NK-92 (cell line): Measurements from ENCODE around the gene TADA2B.
A peak's percentile ranks its signal among the peaks of the same experiment; 100 is the strongest.

Source experiments
- DNase-seq: peaks from one replicate; lab custom pipeline; 2025; ENCODE audit not compliant: unreplicated experiment; lab: John Stamatoyannopoulos, UW

The TADA2B gene

GRCh38 chr4:7055990-7056325 lies 12.8 kb downstream of the TADA2B start:
- no peak for DNase-seq

DNA sequence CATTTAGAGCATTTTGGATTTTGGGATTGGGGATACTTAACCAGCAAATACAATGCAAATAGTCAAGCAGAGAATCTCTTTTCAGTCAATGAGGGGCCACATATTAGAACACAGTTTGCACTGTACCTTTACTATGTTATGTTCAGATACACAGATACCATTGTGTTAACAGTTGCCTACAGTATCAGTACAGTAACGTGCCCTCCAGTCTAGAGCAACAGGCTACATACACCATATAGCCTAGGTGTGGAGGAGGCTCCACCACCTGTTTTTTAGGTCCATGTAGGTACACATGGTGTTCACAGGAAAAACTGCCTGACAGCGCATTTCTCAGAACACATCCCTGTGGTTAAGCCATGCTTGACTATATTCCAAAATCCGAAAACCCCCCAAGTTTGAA lies 15.6 kb downstream of the TADA2B start:
- DNase-seq: no peak

DNA sequence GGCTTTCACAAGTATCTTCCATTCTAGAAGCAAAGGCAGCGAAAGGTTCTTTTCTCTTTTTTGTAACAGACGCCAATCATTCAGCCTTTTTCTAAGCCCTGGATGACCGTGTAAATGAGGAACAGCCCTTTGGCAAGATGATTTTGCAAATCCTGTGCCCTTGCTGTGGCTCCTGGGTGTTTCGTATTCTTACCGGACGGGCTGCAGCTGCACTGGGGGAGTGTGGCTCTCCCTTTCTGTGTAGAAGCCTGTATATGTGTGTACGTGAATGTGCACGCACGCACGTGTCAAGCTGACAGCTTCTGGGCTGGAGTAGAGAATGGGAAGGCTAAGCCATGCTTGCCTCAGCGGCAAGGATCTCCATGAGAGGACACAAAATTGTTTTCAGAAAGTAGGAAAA lies 16.5 kb downstream of the TADA2B start:
- DNase-seq: no peak

- DNase-seq: no peak
These were observed 17.4 kb downstream of the TADA2B start for GRCh38 chr4:7060346-7061150.

GRCh38 chr4:7061815-7062214 lies 18.6 kb downstream of the TADA2B start:
- DNase-seq: no peak

GRCh38 chr4:7062816-7063215 lies 19.6 kb downstream of the TADA2B start:
- no peak for DNase-seq

- no peak for DNase-seq
These were observed 20.2 kb downstream of the TADA2B start for GRCh38 chr4:7063362-7063761.

DNA sequence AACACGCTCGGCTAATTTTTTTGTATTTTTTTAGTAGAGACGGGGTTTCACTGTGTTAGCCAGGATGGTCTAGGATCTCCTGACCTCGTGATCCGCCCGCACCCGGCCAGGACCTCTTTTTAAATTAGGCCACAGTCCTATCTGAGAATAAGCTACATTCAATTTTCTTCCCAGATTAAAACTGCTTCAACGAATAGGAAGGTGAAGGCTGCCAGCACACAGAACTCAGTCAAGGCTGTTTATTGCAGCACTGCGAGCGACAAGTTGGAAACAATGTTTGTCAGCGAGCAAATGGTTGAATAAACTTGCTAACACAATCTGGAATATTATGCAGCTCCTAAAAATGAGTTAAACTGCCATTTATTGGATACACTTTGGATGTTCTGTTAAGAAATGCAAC lies 22.8 kb downstream of the TADA2B start:
- DNase-seq: no peak

- DNase-seq: no peak
These were observed 23.3 kb downstream of the TADA2B start for GRCh38 chr4:7066493-7066892.

GRCh38 chr4:7067126-7067451 lies 23.9 kb downstream of the TADA2B start:
- DNase-seq: no peak

DNA sequence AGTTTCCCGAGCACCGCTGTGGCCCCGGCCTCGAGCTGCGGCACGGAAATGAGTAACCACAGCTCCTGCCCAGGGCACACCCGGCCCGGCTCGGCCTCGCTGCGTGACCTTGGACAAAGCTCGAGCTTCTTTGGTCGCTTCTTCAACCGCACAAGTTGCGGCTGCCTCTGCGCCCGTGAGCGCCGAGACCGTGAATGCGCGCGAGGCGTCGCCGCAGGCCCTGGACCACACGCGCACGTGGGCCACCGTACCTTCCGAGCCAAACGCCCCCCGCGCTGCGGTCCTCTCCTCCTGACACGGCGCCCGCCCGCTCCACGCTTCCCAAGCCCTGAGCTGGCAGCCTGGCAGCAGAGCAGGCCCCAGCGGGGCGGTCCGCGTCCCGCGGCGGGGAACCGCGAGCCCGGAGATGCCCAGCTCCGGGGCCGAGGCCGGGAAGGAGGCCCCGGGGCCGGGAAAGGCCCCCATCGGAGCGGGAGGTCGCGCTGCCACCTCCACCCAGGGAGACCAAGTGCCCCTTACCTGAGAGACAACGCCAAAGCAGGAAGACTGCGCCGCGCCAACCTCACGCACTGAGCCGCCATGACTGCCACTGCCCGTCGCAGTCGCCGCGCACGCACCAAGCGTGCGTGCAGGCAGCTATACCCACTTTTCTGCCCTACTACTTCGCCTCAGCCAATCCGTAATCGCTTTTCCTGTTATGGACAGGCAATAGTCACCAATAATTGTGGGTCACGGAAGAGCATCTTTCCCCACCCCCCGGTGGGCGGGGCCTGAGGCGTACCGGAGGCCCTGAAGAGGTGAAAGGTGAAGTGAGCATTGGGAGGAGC lies 24.5 kb downstream of the TADA2B start, which contains the start of gene GRPEL1:
TSS of gene GRPEL1 (minus strand) at position 613 of the 827 bp plus-strand sequence. CDS start at position 581, 32 bp downstream.
- DNase-seq: peak; percentile 96

DNA sequence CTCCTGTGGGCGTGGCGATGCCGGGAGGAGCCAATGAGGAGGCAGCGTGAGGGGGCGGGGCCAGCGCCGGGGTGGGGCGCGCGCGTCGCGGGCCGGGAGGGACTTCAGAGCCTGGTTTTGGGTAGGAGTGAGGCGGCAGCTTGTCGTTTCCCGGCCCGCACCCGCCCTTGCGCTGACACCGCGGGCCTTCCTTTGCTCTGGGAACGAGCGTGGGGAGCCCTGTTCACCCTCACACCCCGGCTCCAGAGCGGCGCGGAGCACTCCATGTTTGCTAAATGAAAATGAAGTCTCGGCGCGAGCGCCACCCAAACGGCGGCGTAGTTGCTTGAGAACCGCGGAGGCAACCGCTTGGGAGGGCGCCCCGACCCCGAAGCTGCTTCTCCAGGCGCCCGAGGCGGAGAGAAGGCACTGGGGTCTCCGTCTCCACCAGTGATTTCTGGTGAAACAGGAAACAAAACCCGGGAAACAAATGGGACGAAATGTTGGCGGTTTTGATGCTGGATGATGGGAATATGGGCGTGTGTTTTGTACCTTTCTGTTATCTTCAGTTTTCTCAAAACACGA lies 25.2 kb downstream of the TADA2B start:
- no peak for DNase-seq

DNA sequence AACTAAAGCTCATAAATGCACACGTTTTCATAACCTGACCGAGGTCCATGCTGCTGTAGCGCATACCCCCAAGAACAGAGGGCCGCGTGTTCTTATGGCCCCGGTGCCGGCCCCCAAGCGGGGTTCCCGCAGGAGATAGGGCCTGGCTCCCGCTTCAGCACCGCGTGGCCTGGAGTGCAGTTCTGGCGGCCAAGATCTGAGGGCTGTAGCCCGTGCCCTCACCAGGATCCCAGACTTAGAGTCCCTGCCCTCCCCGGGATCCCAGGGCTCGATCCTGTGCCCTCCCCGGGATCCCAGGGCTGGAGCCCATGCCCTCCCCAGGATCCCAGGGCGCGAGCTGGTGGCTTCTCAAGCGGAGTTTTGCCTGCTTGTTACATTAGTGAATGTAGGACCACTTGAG lies 25.7 kb downstream of the TADA2B start:
- DNase-seq: no peak

- DNase-seq: peak; percentile 32
These were observed 27.7 kb downstream of the TADA2B start for GRCh38 chr4:7070729-7071511.

DNA sequence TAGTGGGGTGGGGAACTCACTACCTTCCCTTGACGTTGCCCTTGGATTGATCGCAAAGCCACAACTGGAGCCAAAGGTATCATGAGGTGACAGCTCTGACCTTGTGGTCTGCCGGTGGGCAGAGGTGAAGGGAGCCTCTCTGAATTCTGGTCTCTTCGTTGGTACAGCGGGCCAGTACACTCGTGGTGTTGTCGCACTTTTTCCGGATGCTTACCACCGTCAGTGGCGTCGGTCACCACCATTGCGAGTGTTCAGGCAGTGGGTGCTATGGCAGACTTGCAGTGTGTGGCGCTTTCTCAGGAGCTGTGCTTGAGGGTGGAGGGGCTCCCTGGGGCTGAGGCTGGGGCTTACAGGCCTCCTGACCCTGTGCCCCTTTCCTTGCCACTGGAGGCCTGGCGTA lies 29.9 kb downstream of the TADA2B start:
- no peak for DNase-seq

- no peak for DNase-seq
These were observed 30.6 kb downstream of the TADA2B start for GRCh38 chr4:7073526-7074390.

DNA sequence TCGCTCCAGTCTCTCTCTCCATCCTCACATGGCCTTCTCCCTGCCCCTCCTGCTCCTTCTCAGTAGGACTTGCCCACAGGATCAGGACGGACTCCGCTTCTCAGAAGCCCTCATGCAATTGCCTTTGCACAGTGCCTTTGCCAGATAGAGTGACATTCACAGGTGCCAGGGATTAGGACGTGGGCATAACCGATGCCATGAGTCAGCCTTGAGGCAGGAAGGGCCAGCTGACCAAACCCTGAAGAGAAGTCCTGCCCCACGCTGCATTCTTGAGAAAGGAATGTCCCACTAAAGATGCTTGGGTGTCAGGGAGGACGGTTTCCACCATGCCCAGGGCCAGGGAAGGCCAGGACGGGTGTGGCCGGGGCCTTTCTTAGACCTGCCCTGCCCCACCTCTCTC lies 31.3 kb downstream of the TADA2B start:
- DNase-seq: no peak

DNA sequence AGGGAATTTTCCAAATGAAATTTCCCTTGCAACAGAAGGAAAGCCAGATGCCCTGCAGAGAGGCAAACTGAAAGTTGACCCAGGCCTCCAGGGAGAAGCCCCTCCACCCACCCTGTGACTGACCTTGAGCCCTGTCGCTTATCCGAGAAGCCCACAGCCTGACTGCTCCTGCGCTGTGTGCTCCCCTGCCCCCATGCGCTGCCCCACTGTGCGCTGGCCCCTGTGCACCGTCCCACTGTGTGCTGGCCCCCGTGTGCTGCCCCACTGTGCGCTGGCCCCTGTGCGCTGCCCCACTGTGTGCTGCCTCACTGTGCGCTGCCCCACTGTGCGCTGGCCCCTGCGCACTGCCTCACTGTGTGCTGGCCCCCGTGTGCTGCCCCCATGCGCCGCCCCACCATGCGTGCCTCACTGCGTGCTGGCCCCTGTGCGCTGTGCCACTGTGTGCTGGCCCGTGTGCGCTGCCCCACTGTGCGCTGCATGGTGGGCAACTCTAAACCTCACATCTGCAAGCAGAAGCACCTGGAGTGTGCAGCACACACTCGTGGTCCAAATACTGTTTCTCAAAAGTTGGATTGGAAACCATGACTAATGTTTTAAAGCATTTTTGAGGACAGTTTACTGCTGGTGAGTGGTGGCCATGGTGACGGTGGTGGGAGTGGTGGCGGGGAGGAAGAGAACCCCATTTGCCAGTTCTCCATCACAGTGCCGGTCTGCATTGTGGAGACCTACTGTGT lies 33.0 kb downstream of the TADA2B start:
- DNase-seq: no peak

DNA sequence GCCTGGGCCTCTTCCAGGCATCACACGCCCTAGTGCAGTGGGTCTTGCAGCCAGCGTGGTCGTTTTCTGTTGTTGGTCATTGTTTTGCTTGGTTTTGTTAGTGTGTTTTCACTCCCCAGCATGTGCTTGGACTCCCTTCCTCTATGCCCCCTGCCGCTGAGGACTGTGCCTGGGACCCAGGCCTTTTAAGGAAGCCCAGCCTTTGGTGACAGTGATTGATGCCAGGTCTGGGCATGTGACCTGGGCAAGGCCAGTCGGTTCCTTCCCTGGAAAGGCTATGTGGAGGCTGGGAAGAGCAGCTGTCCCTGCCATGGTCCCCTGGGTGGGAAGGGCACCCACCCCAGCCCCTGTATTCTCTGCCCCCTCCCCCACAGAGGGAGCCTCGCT lies 33.5 kb downstream of the TADA2B start:
- DNase-seq: no peak

- no peak for DNase-seq
These were observed 34.2 kb downstream of the TADA2B start for GRCh38 chr4:7077371-7077770.
